Loucy (cell line): ENCODE data around the gene F12.

Experiments used
- EZH2phosphoT487 ChIP-seq: fragments of 200-600 bp; IDR thresholded peaks from 2 replicates; pipeline ENCODE4 v1.6.1; 2018; ENCODE audit warnings: antibody characterized with exemption, mild to moderate bottlenecking, moderate library complexity, borderline replicate concordance
- TF ChIP-seq, protein P1 (sequence below): fragments of 200-600 bp; sonication (generic); conservative IDR thresholded peaks from 2 replicates; pipeline ENCODE4 v1.5.1; 2014; ENCODE audit warnings: mild to moderate bottlenecking, antibody characterized with exemption, low read length

DNA sequence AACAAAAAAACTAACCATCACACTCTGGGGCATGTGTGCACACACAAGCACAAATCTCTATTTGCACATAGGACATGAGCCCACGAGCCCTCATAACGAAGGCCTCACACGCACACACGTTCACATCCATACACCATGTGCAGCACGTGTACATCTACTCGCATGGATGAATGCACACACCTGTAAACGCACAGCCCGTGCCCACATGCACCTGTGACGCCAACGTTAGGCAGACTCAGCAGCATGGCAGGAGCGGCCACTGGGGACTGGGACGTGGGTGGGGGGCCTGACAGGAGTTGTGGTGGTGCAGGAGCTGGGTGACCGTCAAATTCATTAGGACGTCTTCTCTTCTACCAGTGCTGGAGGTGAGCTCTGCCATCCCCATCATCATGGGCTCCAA lies 22.0 kb downstream of the F12 start:
- TF ChIP-seq, protein P1, sequence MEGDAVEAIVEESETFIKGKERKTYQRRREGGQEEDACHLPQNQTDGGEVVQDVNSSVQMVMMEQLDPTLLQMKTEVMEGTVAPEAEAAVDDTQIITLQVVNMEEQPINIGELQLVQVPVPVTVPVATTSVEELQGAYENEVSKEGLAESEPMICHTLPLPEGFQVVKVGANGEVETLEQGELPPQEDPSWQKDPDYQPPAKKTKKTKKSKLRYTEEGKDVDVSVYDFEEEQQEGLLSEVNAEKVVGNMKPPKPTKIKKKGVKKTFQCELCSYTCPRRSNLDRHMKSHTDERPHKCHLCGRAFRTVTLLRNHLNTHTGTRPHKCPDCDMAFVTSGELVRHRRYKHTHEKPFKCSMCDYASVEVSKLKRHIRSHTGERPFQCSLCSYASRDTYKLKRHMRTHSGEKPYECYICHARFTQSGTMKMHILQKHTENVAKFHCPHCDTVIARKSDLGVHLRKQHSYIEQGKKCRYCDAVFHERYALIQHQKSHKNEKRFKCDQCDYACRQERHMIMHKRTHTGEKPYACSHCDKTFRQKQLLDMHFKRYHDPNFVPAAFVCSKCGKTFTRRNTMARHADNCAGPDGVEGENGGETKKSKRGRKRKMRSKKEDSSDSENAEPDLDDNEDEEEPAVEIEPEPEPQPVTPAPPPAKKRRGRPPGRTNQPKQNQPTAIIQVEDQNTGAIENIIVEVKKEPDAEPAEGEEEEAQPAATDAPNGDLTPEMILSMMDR = no peak
- no peak for TF ChIP-seq EZH2phosphoT487
